A673 (cell line): ENCODE measurements around the gene RNF212B. TPM values are rescaled to one million over a fixed set of nuclear protein-coding genes. Genes with fewer than 3 reads are reported as not detected.

ENCODE experiments used
- BruUV-seq: library from RNA; stranded (reverse); fragments of 400-500 nt; replicated peaks from 2 replicates; lab custom pipeline; 2021; lab: Mats Ljungman, UMichigan
- CTCF ChIA-PET: fragments of 300-600 bp; sonication (Branson Sonifier 250); formaldehyde crosslinking; loops from one replicate; lab custom pipeline; 2022; ENCODE audit warnings: antibody characterized with exemption; lab: Charles Lee
- POLR2A ChIA-PET: fragments of 300-600 bp; sonication (Branson Sonifier 250); formaldehyde crosslinking; loops from one replicate; lab custom pipeline; 2022; ENCODE audit warnings: antibody characterized with exemption; ENCODE audit not compliant: low non-redundant PET; lab: Charles Lee
- DNase-seq: peaks from one replicate; pipeline ENCODE4 v3.0.0-alpha.2; 2015; ENCODE audit warnings: low spot score
- H3K27ac ChIP-seq: fragments of 200-600 bp; sonication (generic); 2 replicates; pipeline ENCODE4 v1.5.1; 2016; ENCODE audit warnings: mixed run types, low read depth, mild to moderate bottlenecking, mixed read lengths, antibody characterized with exemption, low read length; ENCODE audit not compliant: poor library complexity, severe bottlenecking
- H3K27me3 ChIP-seq: fragments of 200-600 bp; sonication (generic); replicated peaks from 2 replicates; pipeline ENCODE4 v1.6.1; 2017; ENCODE audit warnings: mixed run types, low read depth, mild to moderate bottlenecking, mixed read lengths, antibody characterized with exemption, low read length; ENCODE audit not compliant: insufficient read depth, poor library complexity
- H3K36me3 ChIP-seq: fragments of 200-600 bp; sonication (generic); 2 replicates; pipeline ENCODE4 v1.6.1; 2016; ENCODE audit warnings: mixed run types, mild to moderate bottlenecking, mixed read lengths, antibody characterized with exemption, low read length; ENCODE audit not compliant: insufficient read depth, poor library complexity, severe bottlenecking
- H3K4me1 ChIP-seq: fragments of 200-600 bp; sonication (generic); 2 replicates; pipeline ENCODE4 v1.6.1; 2017; ENCODE audit warnings: mixed run types, mild to moderate bottlenecking, mixed read lengths, antibody characterized with exemption, low read length; ENCODE audit not compliant: insufficient read depth, poor library complexity, severe bottlenecking
- H3K4me3 ChIP-seq: fragments of 200-600 bp; sonication (generic); 2 replicates; pipeline ENCODE4 v1.5.1; 2016; ENCODE audit warnings: low read depth, mixed run types, mild to moderate bottlenecking, mixed read lengths, low read length; ENCODE audit not compliant: poor library complexity, severe bottlenecking
- H3K9me3 ChIP-seq: fragments of 200-600 bp; sonication (generic); 2 replicates; pipeline ENCODE4 v1.6.1; 2016; ENCODE audit warnings: mixed run types, low read depth, mild to moderate bottlenecking, mixed read lengths, antibody characterized with exemption, low read length; ENCODE audit not compliant: poor library complexity, severe bottlenecking
- EZH2 ChIP-seq: fragments of 200-600 bp; sonication (generic); IDR thresholded peaks from 2 replicates; pipeline ENCODE4 v1.6.1; 2017; ENCODE audit warnings: borderline replicate concordance, low read depth, mild to moderate bottlenecking, mixed read lengths, antibody characterized with exemption, low read length; ENCODE audit not compliant: poor library complexity, severe bottlenecking
- intact Hi-C: fragments of 100-400 bp; cut with micrococcal nuclease; formaldehyde crosslinking; loops from one replicate; pipeline ENCODE4 v1.10.0; 2022; ENCODE audit not compliant: unreplicated experiment
- total RNA-seq: library from RNA; stranded (reverse); gene quantifications from 2 replicates; pipeline ENCODE4 v1.2.3, GENCODE V29; 2021
- TF ChIP-seq, protein P1 (sequence below): fragments of 300-800, 200-600 bp; sonication (generic); conservative IDR thresholded peaks from 2 replicates; pipeline ENCODE4 v1.5.1; 2017; ENCODE audit warnings: low read depth, mild to moderate bottlenecking, antibody characterized with exemption, low read length, moderate library complexity, mixed read lengths

The RNF212B gene
- total RNA-seq, 1 experiment from 2014 or later: not detected

GRCh38 chr14:23299211-23299957 lies 61.6 kb downstream of the RNF212B start:
- H3K4me3 ChIP-seq: no peak overlapping the region
- intact Hi-C loops: loop anchor here (2.0 to 10.0 kb wide), 2 partner anchors 35 to 175 kb away; no protein-coding TSS in a partner anchor
- no TSS peak for BruUV-seq
- no peaks in the 10 kb centered on the region for H3K27me3 ChIP-seq
- ChIA-PET CTCF (interaction anchor here (0.5 to 0.8 kb wide), 4 partner anchors 13 to 882 kb away, joined by 3 to 6 read pairs (median 5); no protein-coding TSS in a partner anchor), POLR2A (no interaction called here)
- H3K27ac ChIP-seq: no peak overlapping the region
- H3K9me3 ChIP-seq: no peaks in the 10 kb centered on the region
- peaks cover 3% of the 10 kb centered on the region for H3K36me3 ChIP-seq
- peaks cover 27% of the 10 kb centered on the region for H3K4me1 ChIP-seq
- no peak for TF ChIP-seq EZH2
- TF ChIP-seq, protein P1, sequence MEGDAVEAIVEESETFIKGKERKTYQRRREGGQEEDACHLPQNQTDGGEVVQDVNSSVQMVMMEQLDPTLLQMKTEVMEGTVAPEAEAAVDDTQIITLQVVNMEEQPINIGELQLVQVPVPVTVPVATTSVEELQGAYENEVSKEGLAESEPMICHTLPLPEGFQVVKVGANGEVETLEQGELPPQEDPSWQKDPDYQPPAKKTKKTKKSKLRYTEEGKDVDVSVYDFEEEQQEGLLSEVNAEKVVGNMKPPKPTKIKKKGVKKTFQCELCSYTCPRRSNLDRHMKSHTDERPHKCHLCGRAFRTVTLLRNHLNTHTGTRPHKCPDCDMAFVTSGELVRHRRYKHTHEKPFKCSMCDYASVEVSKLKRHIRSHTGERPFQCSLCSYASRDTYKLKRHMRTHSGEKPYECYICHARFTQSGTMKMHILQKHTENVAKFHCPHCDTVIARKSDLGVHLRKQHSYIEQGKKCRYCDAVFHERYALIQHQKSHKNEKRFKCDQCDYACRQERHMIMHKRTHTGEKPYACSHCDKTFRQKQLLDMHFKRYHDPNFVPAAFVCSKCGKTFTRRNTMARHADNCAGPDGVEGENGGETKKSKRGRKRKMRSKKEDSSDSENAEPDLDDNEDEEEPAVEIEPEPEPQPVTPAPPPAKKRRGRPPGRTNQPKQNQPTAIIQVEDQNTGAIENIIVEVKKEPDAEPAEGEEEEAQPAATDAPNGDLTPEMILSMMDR: peak; percentile 55
- DNase-seq: peak; percentile 71

DNA sequence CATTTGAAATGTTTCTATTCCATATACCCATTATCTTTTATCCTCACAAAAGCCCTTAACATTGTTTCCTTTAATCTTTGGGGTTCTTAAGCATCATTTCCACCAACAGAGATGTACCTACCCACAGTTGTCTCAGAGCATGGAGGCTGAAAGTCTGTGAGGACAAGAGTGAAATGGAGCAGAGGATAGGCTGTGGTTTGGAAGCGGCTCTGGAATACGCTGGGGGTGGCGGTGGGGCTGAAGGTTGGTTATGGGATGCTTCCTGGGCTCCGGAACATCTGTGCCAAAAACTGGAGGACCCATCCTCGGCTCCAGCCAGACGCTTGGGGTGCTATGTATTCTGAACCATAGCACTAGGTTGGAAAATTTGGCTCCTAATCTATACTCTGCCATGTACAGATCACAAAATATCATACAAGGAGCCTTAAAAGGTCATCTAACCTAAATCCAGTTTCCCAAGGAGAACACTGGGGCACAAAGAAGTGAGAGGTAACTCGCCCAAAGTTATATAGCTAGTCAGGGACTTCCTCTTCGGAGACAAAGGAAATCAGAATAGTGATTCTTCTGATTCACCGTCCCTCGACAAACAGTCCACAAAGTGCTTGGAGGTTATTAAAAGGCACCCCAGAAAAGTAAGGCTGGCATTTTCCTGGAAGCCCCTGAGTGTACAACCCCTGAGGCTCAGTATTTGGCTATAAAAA lies 62.4 kb downstream of the RNF212B start:
- TF ChIP-seq EZH2: no peak
- TF ChIP-seq, protein P1: no peak
- ChIA-PET POLR2A (interaction anchor here (0.5 kb wide), 1 partner anchor 219 kb away, joined by 3 read pairs; no protein-coding TSS in a partner anchor), CTCF (interaction anchor here (0.6 to 1.0 kb wide), 4 partner anchors 14 to 881 kb away, joined by 3 to 6 read pairs (median 4); no protein-coding TSS in a partner anchor)
- intact Hi-C loops: loop anchor here (2.0 to 10.0 kb wide), 2 partner anchors 35 to 175 kb away; no protein-coding TSS in a partner anchor
- no TSS peak for BruUV-seq
- Histone ChIP-seq H3K36me3 (peaks cover 3% of the 10 kb centered on the region), H3K4me1 (peaks cover 24% of the 10 kb centered on the region), H3K9me3 (no peaks in the 10 kb centered on the region), H3K27ac (peak overlapping the region; percentile 72), H3K27me3 (no peaks in the 10 kb centered on the region), H3K4me3 (peak overlapping the region; percentile 65)
- DNase-seq: no peak

- POLR2A ChIA-PET: interaction anchor here (0.5 kb wide), 1 partner anchor 220 kb away, joined by 3 read pairs; no protein-coding TSS in a partner anchor
Observed at GRCh38 chr14:23300687-23301223, 63.0 kb downstream of the RNF212B start.

More at GRCh38 chr14:23300687-23301223, 63.0 kb downstream of the RNF212B start:
- DNase-seq: no peak
- intact Hi-C loops: no loop called here
- Histone ChIP-seq H3K27me3 (no peaks in the 10 kb centered on the region), H3K4me3 (peak overlapping the region; percentile 65), H3K4me1 (peaks cover 24% of the 10 kb centered on the region), H3K36me3 (peaks cover 3% of the 10 kb centered on the region), H3K9me3 (no peaks in the 10 kb centered on the region), H3K27ac (peak overlapping the region; percentile 72)
- CTCF ChIA-PET: interaction anchor here (0.8 to 1.0 kb wide), 4 partner anchors 16 to 232 kb away, joined by 3 to 7 read pairs (median 4); partner anchors contain the start of gene PABPN1
- TF ChIP-seq EZH2: no peak
- TF ChIP-seq, protein P1: no peak
- TSS peak; percentile 70 for BruUV-seq
